GM21447 (cell line): Measurements from ENCODE around the gene UGT3A2.
"Not testable (repeated sequence)": the region's sequence is repeated elsewhere in the genome, so short reads cannot be mapped to it uniquely, and the experiment has no call there.

Experiments used
- ATAC-seq: cut with Tn5 transposase; IDR thresholded peaks from one replicate; pipeline ENCODE4 v1.9.1; 2021; ENCODE audit not compliant: unreplicated experiment

UGT3A2 gene

DNA sequence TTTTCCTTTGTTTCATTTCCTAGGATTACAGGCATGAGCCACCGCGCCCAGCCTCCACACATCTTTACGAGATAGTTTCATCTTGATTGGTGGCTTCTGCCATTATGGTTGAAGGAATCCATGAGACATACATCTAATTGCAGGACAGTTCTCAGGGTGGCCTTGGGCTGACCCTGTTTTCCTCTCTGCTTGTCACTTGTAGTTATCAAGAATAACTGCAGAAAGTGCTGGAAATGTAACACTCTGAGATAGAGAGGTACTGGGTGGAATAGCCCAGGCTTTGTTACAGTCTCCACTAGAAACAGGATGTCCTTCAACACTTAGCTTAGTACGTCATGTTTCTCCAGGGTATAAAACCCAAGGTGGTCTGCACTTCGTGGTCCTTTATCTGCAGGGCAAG, 10.7 kb downstream of the UGT3A2 start:
- ATAC-seq: no peak

DNA sequence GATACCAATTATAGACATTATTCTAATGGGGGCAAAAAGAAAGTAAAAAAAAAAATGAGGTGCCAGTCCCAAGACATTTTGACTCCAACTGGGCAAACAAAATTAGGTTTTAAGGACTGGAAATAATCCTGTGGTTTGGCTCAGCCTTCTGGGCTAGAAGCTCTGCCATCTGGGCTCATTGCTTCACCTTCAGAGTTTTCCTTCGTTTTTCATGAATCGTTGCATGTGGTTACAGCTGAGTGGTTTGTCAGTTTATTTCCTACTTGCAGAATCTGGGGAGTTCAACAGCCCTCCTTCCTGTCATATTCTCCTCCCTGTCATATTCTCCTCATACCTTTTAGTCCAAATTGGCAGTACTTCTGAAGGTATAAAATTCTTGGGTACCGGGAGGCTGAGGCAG, 12.0 kb downstream of the UGT3A2 start:
- no peak for ATAC-seq

DNA sequence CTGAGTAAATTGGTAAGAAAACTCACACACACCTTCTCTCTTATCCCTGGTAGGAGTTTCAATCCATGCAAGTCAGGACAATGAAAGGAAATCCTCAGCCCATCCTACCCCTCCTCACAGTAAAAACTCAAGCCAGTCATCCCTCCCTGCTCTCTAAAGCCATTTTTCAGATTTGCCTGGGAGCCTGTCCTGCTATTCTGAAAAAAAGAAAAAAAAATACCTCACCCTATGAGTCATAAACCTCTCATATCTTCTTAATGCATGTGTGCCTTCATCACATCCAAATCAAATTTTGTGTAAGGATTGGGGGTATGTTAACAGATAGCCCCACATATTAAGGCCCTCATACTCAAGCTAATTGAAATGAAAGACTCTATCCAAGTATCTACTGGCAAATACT, 14.1 kb downstream of the UGT3A2 start:
- ATAC-seq: no peak

DNA sequence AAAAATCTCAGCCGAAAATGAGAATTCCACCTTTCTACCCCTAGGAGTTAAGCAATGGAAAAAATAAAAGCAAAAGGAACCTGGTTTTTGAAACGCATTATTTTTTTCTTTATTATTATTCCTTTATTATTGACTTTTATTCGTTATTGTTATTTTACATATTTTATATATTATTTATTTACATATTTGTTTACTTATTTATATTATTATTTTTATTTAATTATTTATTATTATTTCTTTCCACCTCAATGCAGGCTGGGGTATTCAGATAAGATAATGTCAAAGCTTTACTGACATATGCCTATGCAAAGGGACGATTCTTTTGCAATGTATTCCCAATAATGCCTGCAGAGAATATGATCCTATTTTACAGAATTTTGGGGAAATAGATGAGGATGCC, 16.7 kb downstream of the UGT3A2 start:
- no peak for ATAC-seq

DNA sequence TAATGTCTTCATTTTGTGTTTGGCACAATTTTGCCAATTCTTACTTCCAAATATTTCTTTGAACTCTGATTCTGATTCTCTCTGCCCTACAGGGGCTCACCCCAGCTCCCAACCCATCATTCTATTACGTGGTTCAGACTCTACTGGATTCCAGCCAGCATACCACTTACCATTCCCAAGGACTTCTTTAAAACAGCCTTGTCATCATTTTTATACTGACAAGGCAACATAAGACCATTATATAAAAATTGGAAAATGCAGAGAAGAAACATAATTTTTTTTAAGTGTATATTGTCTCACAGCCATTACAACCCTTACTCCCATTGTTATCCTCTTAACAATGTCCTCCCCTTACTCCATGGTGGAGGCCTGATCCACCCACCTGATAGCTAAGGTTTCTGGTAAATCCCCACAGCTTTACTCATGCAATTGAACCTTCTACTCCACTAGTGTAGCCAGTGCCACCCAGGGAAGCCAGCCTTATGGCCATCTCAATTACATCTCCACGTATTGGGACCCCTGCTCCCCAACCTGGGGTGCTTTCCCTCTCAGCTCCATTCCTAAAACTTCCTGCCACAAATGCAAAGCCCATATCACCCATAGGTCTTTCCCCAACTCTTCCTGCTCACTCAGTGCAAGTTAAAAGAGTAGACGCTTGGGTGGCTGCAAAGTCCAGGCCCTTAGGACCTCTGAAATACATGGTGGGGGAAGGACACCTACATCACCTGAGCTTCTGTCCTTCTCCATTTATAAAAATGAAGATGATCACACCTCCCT, 19.1 kb downstream of the UGT3A2 start:
- no peak for ATAC-seq

DNA sequence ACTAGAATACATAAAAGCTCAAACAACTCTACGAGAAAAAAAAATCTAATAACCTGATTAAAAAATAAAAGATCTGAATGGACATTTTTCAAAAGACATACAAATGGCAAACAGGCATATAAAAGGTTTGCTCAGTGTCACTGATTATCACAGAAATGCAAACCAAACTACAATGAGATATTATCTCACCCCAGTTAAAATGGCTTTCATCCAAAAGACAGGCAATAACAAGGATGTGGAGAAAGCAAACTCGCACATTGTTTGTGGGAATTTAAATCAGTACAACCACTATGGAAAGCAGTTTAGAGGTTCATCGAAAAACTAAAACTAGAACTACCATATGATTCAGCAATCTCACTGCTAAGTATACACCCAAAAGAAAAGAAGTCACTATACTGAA, 20.8 kb downstream of the UGT3A2 start:
- ATAC-seq: no peak

DNA sequence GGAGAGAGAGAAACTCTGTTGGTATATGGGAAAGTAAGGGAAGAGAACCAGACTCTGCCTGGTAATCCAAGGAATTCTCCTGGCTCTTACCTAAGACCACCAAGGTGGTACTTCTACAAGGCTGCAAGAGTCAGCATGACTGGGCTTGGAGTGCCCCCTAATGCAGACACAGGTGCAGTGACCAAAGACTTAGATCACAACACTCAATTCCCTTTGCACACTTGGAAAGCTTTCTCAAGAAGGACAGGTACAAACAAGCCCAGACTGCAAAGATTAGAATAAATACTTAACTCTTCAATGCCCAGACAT, 25.2 kb downstream of the UGT3A2 start:
- no peak for ATAC-seq

DNA sequence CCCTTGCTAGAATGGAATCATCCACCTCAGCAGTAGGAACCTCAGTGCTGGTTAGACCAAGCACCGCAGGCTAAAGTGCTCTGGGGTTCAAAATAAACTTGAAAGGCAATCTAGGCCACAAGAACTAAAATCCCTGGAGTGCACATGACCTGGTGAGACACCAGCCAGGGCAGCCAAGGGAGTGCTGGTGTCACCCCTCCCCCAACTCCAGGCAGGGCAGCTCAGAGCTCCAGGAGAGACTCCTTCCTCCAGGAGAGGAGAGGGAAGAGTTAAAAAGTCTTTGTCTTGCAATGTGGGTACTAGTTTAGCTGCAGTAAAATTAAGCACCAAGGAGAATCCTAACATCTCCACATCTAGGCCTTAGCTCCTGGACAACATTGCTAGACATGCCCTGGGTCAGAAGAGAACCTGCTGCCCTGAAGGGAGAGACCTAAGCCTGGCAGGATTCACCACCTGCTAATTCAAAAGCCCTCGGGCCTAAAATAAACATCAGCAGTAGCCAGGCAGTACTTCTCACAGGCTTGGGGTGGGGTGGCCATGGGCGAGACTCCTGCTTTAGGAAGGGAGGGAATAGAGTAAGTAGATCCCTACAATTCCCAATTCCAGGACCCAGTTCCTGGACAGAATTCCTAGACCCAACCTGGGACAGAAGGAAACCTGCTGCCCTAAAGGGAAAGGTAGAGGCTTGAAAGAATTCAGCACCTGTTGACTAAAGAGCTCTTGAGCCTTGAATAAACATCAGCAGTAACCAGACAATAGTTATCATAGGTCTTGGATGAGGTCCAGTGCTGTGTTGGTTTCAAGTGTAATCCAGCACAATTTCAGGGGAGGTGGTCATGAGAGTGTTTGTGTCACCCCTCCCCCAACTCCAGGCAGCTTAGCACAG, 25.8 kb downstream of the UGT3A2 start:
- ATAC-seq: no peak

DNA sequence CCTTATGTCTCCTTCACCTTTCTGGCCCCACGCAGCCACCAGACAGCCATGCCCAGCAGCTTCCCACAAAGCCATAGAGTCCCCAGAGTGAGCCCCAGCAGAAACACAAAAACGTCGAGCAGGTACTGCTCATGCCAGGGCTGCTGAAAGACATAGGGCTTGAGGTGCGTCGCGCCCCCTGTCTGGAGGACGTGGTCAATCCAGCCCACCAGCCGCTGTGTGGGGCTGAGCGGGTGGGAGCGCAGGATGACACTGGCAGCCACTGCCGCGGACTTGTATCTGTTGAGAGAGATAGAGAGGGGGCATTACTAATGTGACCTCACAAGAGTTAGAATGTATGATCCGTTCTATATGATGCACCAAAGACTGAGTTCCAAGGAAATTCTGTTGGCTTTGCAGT, 31.0 kb downstream of the UGT3A2 start:
- ATAC-seq: no peak

DNA sequence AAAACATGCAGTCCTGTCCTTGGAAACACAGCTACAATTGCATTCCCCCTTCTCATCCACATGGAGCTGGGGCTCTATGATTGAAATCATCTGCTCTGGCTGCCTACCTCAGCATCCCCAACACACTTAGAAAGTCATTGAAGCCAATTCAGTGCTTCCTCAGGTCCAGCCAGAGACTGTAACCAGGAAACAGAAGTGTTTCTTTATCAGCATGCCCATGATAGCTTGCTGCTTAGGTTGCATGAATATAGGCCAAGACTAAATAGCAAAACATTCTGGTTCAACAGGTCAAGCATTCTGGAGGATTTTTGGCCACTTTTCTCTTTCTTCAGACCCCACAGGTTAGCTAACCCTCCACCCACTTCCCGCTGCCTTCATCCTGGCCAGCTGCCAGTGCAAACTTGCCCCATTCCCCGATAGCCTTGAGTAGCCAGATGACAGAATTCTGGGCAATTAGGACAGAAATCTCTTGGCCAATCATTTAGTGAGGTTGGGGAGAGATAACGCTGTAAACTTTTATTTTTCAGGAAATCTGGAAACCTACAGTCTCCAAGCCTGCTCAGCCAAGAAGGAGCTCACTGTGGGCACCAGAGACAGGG, 32.0 kb downstream of the UGT3A2 start:
- ATAC-seq: not testable (repeated sequence)

DNA sequence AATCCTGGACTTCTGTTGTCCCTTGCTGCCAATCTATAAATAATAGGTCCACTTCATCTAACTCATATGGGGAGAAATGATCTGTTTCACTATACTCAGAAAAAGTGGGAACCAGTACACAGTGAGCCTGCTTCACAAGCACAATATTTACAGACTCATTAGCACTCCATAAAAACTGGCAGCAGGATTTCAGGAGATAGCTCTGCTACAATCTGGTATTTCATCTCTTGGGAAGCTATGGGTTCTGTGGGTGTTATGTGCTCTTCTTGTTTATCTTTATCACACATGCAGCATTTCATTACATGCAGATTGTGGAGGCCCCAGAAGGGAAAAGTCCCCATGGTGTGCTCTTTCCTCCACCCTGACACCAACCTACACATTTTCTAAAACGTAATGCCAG, 33.2 kb downstream of the UGT3A2 start:
- ATAC-seq: no peak

DNA sequence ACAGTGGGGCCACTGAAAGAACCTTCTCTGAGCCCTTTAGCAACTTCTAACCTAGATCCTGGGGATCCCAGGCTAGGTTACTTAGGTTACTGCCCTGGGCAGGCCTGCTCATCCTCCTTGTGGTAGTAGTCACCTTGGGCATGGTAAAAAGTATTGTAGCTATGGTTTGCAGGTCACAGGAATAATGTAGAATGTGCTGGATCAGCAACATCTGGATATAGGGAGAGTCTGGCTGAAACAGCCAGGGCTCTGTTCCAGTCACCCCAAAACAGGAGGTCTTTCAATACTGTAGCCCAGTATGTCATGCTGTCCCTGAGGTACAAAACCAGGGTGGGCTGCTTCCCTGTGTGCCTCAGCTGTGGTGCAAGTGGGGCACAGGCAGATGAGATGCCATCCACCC, 33.6 kb downstream of the UGT3A2 start:
- ATAC-seq: no peak

DNA sequence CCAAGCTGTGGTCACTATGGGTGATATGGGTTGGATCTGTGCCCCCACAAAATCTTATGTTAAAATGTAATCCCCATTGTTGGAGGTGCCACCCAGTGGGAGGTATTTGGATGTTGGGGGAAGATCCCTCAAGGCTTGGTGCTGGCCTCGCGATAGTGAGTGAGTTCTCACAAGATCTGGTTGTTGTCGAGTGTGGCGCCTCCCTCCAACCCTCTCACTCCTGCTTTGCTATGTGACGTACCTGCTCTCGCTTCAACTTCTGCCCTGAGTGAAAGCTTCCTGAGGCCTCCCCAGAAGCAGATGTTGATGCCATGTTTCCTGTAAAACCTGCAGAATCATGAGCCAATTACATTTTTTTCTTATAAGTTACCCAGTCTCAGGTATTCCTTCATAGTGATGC, 35.5 kb downstream of the UGT3A2 start:
- no peak for ATAC-seq

DNA sequence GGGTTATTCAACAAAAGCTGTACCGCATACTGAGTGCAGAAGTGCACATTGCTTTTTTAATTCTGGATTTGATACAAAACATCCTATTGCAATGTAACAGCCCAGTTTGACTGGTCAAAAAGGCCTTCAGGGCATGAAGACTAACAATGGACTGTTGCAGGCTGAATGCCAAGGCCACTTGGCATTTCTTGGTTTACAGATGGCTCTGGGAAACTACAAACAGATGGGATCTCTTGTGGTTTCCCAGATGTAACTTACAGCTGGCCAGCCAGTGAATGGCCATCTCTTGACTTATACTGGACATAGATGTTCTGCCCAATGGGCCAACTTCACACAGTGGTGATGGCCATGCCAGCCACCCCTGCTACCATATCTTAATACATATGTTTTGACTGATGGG, 36.8 kb downstream of the UGT3A2 start:
- ATAC-seq: no peak

DNA sequence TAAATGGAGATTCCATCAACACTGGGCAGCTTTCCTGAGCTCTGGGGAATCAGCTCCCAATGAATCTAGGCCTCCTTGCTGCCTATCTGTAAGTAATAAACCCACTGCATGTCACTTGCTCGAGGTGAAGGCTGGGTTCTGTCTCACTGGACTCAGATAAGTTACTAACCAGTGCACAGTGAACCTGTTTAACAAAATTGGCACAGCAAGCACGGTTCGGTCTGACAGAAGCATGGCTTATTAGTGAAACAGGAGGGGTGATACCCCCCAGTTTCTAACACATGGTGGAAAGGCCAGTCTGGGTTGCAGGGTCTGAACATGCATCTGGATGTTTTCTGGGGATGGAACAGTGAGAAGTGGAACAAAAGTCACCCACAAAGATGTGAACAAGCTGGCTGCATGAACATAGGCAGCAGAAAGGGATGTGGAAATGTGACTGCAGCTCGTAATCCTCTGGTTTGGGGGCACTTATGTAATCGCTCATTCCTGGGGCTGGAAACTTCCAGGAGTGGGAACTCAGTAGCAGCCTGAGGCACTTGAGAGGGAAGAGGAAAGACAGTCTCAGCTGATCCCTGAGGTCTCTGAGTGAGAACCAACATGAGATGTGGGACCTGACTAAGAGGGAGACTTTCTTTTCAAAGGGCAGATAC, 37.7 kb downstream of the UGT3A2 start:
- ATAC-seq: no peak

DNA sequence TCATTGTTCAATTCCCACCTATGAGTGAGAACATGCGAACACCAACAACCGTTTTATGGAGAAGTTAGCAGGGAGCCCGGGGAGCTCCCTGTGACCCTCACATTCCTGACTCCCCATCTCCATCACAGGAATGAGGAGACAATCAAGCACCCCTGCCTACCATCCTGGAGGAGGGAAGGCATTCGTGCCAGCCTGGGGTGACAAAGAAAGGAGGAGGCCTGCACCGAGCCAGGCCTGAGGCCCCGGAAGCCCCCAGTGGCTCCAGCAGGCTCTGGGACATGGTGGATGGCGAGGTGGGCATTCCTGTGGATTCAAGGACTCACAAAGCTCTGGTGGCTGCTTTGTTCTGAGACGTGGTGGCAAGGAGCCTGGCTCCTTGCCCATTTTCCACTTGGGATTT, 39.0 kb downstream of the UGT3A2 start:
- ATAC-seq: no peak

DNA sequence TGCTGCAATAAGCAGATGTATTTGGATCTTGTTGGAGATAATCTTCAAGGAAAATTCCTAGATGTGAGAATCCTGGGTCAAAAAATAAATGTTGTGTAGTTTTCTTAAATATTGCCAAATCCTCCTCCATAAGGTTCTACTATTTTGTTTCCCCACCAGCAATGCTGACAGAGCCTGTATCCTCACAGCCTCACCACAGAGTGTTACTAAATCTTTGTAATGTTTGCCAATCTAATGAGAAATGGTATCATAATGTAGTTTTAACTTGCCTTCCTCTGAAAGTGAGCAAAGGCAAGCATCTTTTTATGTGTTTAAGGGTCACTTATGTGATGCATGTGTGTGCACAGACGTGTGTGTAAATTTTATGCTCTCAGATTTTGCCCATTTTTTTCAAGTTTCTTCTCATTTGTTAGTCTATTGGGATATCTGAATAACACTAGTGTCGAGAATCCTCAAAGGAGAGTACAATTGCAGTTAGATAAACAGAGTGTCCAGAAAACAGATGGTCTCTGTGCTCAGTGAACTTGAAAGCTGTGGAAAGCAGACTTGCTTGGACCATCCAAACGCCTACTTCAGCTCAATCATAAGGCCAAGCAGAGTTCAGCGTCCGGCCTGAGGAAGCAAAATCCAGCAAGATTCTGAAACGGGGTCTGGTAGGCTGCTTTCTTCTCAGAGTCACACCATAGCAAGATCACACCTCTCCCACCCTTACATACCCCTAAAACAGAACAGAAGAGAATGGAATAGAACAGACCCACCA, 39.8 kb downstream of the UGT3A2 start:
- ATAC-seq: no peak

DNA sequence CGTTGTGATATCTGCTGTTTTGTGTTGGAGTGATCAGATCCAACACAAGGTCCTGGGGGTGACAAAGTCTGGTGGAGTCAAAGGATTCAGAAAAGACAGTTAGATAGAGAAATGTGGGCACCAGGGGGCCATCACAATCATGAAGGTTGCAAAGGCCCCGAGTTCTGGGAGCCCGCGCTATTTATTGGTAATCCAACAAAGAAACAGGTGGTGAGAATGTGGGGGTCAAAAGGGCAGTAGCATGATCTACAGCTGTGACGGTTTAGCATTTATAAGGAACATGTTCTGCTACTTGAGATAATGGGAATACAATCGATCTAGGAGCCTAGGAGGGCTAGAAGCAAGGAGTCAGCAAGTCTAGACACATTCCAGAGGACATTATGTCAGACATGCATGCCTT, 44.4 kb downstream of the UGT3A2 start:
- ATAC-seq: not testable (repeated sequence)

DNA sequence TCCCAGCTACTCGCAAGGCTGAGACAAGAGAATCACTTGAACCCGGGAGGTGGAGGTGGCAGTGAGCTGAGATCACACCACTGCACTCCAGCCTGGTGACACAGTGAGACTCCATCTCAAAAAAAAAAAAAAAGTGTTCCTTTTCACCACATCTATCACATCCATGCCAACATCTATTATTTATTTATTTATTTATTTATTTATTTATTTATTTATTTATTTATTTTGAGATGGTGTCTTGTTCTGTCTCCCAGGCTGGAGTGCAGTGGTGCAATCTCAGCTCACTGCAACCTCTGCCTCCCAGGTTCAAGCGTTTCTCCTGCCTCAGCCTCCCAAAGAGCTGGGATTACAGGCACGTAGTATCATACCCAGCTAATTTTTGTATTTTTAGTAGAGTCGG, 47.1 kb downstream of the UGT3A2 start:
- ATAC-seq: not testable (repeated sequence)

DNA sequence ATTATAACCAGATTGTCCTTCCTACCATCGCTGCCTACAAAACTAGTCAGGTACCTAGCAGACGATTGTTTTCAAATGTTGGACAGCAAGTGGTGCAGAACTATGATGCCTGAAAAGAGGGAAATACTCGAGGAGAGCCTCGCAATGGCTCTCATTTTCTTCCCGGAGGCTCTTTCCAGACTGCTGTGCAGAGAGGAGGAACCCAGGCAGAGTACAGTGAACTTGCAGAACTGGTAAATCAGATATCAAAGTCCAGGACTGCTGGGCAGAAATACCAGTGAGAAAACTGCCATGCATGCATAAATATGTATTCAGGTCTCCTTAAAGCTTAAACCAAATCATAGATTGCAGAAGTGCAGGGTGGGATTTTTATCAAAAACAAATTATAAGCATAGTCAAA, 49.1 kb downstream of the UGT3A2 start:
- no peak for ATAC-seq

DNA sequence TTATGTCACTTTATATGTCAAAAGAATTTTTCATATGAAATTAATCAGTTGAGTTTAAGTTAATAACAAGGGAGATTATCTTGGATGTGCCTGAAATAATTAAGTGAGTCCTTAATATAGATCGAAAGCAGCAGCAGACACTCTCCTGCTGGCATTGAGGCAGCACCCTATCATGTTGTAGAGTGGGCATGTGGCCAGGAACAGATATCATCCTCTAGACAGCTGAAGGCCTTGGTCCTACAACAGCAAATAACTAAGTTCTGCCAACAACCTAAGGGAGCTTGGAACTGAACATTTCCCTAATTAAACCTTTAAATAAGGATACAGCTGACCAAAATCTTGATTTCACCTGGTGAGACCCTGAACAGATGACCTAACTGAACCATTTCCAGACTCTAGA, 49.7 kb downstream of the UGT3A2 start:
- no peak for ATAC-seq
